Measurements from ENCODE around the gene EFL1.

The EFL1 gene

DNA sequence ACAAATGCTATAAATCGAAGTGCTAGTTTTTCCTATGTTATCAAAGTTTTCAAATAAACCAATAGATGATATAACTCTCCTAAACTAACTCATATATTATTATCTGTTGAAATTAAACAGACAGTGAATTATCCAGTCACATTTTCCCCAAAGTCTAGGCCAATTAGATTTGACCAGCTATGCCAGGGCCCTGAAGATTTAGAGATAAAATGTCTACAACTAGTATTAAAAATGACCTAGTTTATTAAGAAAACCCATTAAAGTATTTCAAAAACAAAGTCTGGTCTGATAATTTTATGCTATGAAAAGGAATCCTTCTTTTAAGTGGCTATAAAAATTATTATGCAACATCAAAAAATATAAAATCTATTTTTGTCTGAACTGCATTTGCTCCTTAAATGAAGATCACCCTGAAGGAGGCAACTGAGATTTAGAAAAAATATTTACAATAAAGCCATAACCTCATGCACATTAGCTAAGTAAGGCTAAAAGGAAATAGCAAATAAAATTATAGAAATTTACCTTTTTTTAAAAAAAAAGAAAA is 133.3 kb downstream of the EFL1 start:
- Histone ChIP-seq H3K4me2 (ENCODE audit: low read length) (no peak overlapping the region), H3K23ac (ENCODE audit: low read length) (no peak overlapping the region), H4K8ac (ENCODE audit: low read depth, low read length) (no peak overlapping the region), H2BK120ac (ENCODE audit: insufficient read depth, low read length, poor library complexity) (no peak overlapping the region), H3K36me3 (ENCODE audit: control insufficient read depth in 1 of 2, insufficient read depth in 2 of 2, low read length in 2 of 2) (peaks cover 0 to 1% of the 10 kb centered on the region in 2 experiments), H3K4ac (ENCODE audit: low read depth, low read length) (no peak overlapping the region), H3K14ac (ENCODE audit: low read length) (no peak overlapping the region), H4K91ac (ENCODE audit: low read depth, low read length) (no peak overlapping the region), H3K4me1 (ENCODE audit: control insufficient read depth in 1 of 2, insufficient read depth in 2 of 2, low read length in 2 of 2) (peaks cover 0 to 3% of the 10 kb centered on the region in 2 experiments), H3K4me3 (ENCODE audit: low read depth, low read length) (no peak overlapping the region), H3K18ac (ENCODE audit: low read length) (no peak overlapping the region), H3K27ac (ENCODE audit: low read depth, low read length) (no peak overlapping the region), H2BK12ac (ENCODE audit: low read length) (no peak overlapping the region), H2AFZ (ENCODE audit: insufficient read depth, low read length, poor library complexity) (no peak overlapping the region), H3K79me1 (ENCODE audit: low read length) (no peaks in the 10 kb centered on the region), H3K9ac (ENCODE audit: low read length) (no peak overlapping the region), H3K9me3 (ENCODE audit: insufficient read depth, low read depth, low read length) (no peaks in the 10 kb centered on the region), H3K27me3 (ENCODE audit: insufficient read depth, low read length) (no peaks in the 10 kb centered on the region), H2AK5ac (ENCODE audit: low read length) (no peak overlapping the region), H4K12ac (ENCODE audit: low read depth, low read length) (no peak overlapping the region), H3K79me2 (ENCODE audit: control insufficient read depth, insufficient read depth, low read length, poor library complexity) (no peaks in the 10 kb centered on the region), H2BK5ac (ENCODE audit: low read depth, low read length, poor library complexity) (no peak overlapping the region)
- no peak for DNase-seq
- WGBS (ENCODE audit: extremely low coverage, insufficient coverage, insufficient read length), result no CpG with 5 or more reads among the region's 1 CpG

DNA sequence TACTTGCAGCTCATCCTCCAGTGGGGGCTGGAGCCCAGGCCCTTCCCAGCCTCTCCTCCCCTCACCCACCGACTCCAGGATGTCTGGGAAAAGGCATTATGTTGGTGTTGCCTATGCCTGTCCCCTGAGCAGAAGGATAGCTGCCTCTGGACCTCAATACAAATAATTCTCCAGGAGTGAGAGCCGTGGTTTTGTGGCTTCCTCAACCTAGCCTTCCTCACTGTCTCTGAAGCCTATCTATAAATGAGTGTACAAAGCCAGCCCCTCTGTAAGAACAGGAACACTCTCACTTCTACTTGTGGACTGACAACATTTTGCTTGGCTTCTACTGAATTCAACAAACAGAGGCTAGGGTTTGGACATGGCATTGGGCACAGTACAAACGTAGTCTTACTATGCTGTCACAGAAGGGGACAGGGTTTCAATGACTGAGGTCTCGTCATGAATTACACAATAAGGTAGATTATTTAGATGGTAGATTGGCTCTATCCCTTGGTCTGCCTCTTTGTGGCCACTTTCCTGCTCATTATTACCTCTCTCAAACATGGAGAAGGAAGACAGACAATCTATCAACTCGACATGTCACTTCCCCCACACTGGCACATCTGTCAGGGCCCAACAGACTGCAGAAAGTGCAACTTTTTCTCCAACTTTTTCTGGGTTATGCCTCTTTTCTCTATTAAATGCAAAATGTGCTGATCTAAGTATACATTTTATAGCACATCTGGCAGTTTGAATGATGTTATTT is 134.0 kb downstream of the EFL1 start:
- Histone ChIP-seq H2BK5ac (ENCODE audit: low read depth, low read length, poor library complexity) (no peak overlapping the region), H3K79me1 (ENCODE audit: low read length) (no peaks in the 10 kb centered on the region), H2BK120ac (ENCODE audit: insufficient read depth, low read length, poor library complexity) (no peak overlapping the region), H2AFZ (ENCODE audit: insufficient read depth, low read length, poor library complexity) (no peak overlapping the region), H3K4me1 (ENCODE audit: control insufficient read depth in 1 of 2, insufficient read depth in 2 of 2, low read length in 2 of 2) (peaks cover 0 to 3% of the 10 kb centered on the region in 2 experiments), H3K9ac (ENCODE audit: low read length) (no peak overlapping the region), H3K9me3 (ENCODE audit: insufficient read depth, low read depth, low read length) (no peaks in the 10 kb centered on the region), H3K36me3 (ENCODE audit: control insufficient read depth in 1 of 2, insufficient read depth in 2 of 2, low read length in 2 of 2) (peaks cover 0 to 1% of the 10 kb centered on the region in 2 experiments), H3K27me3 (ENCODE audit: insufficient read depth, low read length) (no peaks in the 10 kb centered on the region), H2BK12ac (ENCODE audit: low read length) (no peak overlapping the region), H3K79me2 (ENCODE audit: control insufficient read depth, insufficient read depth, low read length, poor library complexity) (no peaks in the 10 kb centered on the region), H3K4me2 (ENCODE audit: low read length) (no peak overlapping the region), H3K23ac (ENCODE audit: low read length) (no peak overlapping the region), H4K91ac (ENCODE audit: low read depth, low read length) (no peak overlapping the region), H2AK5ac (ENCODE audit: low read length) (no peak overlapping the region), H3K14ac (ENCODE audit: low read length) (no peak overlapping the region), H3K4ac (ENCODE audit: low read depth, low read length) (no peak overlapping the region), H4K12ac (ENCODE audit: low read depth, low read length) (no peak overlapping the region), H3K18ac (ENCODE audit: low read length) (no peak overlapping the region), H3K27ac (ENCODE audit: low read depth, low read length) (no peak overlapping the region), H3K4me3 (ENCODE audit: low read depth, low read length) (no peak overlapping the region), H4K8ac (ENCODE audit: low read depth, low read length) (no peak overlapping the region)
- WGBS (ENCODE audit: extremely low coverage, insufficient coverage, insufficient read length), result no CpG with 5 or more reads among the region's 5 CpGs
- no peak for DNase-seq

DNA sequence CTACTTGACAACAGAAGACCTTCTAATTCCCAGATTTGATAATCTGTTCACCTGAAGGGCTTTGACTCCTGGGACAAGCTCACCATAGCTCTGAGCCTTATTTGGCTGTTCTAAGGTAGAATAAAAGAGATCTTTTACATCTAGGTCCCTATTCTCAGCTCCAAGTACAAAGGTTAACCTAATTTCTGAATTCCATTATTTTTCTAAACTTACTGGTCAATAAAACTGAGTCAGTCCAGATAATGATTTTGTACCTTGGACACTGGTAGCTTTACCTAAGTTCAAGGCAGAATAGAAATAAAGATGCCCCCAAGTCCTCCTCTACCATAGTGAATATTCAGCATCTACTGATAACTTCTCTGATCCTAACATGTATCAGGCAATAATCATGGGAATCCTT is 135.0 kb downstream of the EFL1 start:
- Histone ChIP-seq H3K9me3 (ENCODE audit: insufficient read depth, low read depth, low read length) (no peaks in the 10 kb centered on the region), H3K4me2 (ENCODE audit: low read length) (no peak overlapping the region), H3K18ac (ENCODE audit: low read length) (no peak overlapping the region), H4K91ac (ENCODE audit: low read depth, low read length) (no peak overlapping the region), H3K27me3 (ENCODE audit: insufficient read depth, low read length) (no peaks in the 10 kb centered on the region), H3K79me2 (ENCODE audit: control insufficient read depth, insufficient read depth, low read length, poor library complexity) (no peaks in the 10 kb centered on the region), H3K36me3 (ENCODE audit: control insufficient read depth in 1 of 2, insufficient read depth in 2 of 2, low read length in 2 of 2) (peaks cover 0 to 1% of the 10 kb centered on the region in 2 experiments), H3K14ac (ENCODE audit: low read length) (no peak overlapping the region), H2AK5ac (ENCODE audit: low read length) (no peak overlapping the region), H4K12ac (ENCODE audit: low read depth, low read length) (no peak overlapping the region), H3K79me1 (ENCODE audit: low read length) (no peaks in the 10 kb centered on the region), H4K8ac (ENCODE audit: low read depth, low read length) (no peak overlapping the region), H3K23ac (ENCODE audit: low read length) (no peak overlapping the region), H2BK12ac (ENCODE audit: low read length) (no peak overlapping the region), H3K4me3 (ENCODE audit: low read depth, low read length) (no peak overlapping the region), H2BK5ac (ENCODE audit: low read depth, low read length, poor library complexity) (no peak overlapping the region), H3K4ac (ENCODE audit: low read depth, low read length) (no peak overlapping the region), H3K9ac (ENCODE audit: low read length) (no peak overlapping the region), H3K27ac (ENCODE audit: low read depth, low read length) (no peak overlapping the region), H2AFZ (ENCODE audit: insufficient read depth, low read length, poor library complexity) (no peak overlapping the region), H2BK120ac (ENCODE audit: insufficient read depth, low read length, poor library complexity) (no peak overlapping the region), H3K4me1 (ENCODE audit: control insufficient read depth in 1 of 2, insufficient read depth in 2 of 2, low read length in 2 of 2) (peaks cover 0 to 6% of the 10 kb centered on the region in 2 experiments)
- DNase-seq, result no peak

DNA sequence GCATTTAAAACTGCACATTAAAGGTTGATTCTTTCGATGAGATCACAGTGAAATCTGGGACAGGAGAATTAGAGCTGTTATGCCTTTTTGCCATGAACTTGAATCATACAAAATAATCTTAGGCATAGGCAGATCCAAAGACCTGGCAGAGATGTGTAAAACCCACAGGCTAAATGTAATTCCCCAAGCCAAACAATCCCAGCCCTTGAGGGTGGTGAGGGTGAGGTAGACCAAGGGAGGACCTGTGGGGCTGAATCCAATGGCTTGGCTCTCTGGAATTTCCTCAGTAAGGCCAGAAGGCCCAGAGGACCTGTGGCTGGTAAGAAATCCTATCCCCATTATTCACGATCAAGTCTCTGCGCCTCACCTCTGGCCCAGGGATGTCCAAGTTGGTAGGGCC is 136.2 kb downstream of the EFL1 start:
- Histone ChIP-seq H3K4me1 (ENCODE audit: control insufficient read depth in 1 of 2, insufficient read depth in 2 of 2, low read length in 2 of 2) (peaks cover 0 to 6% of the 10 kb centered on the region in 2 experiments), H3K79me2 (ENCODE audit: control insufficient read depth, insufficient read depth, low read length, poor library complexity) (no peaks in the 10 kb centered on the region), H3K9ac (ENCODE audit: low read length) (no peak overlapping the region), H3K79me1 (ENCODE audit: low read length) (no peaks in the 10 kb centered on the region), H3K4me2 (ENCODE audit: low read length) (no peak overlapping the region), H3K4ac (ENCODE audit: low read depth, low read length) (no peak overlapping the region), H3K4me3 (ENCODE audit: low read depth, low read length) (no peak overlapping the region), H3K9me3 (ENCODE audit: insufficient read depth, low read depth, low read length) (no peaks in the 10 kb centered on the region), H2BK12ac (ENCODE audit: low read length) (no peak overlapping the region), H3K27me3 (ENCODE audit: insufficient read depth, low read length) (no peaks in the 10 kb centered on the region), H3K14ac (ENCODE audit: low read length) (no peak overlapping the region), H3K18ac (ENCODE audit: low read length) (no peak overlapping the region), H3K36me3 (ENCODE audit: control insufficient read depth in 1 of 2, insufficient read depth in 2 of 2, low read length in 2 of 2) (peaks cover 0 to 1% of the 10 kb centered on the region in 2 experiments), H2BK120ac (ENCODE audit: insufficient read depth, low read length, poor library complexity) (no peak overlapping the region), H4K8ac (ENCODE audit: low read depth, low read length) (no peak overlapping the region), H2BK5ac (ENCODE audit: low read depth, low read length, poor library complexity) (no peak overlapping the region), H2AK5ac (ENCODE audit: low read length) (no peak overlapping the region), H2AFZ (ENCODE audit: insufficient read depth, low read length, poor library complexity) (no peak overlapping the region), H4K91ac (ENCODE audit: low read depth, low read length) (no peak overlapping the region), H3K23ac (ENCODE audit: low read length) (no peak overlapping the region), H4K12ac (ENCODE audit: low read depth, low read length) (no peak overlapping the region), H3K27ac (ENCODE audit: low read depth, low read length) (no peak overlapping the region)
- no peak for DNase-seq
- WGBS (ENCODE audit: extremely low coverage, insufficient coverage, insufficient read length), result no CpG with 5 or more reads among the region's 3 CpGs

Data from trophoblast cell (in vitro differentiated cells and primary cell).